Kidney capillary endothelial cell (primary cell): ENCODE measurements around the gene KIRREL3.

Experiments used
- DNase-seq: peaks from one replicate; pipeline ENCODE4 v3.0.0-alpha.2; 2018; ENCODE audit warnings: low spot score

The KIRREL3 gene

GRCh38 chr11:126601136-126601535 lies 399.4 kb downstream of the KIRREL3 start:
- no peak for DNase-seq

GRCh38 chr11:126599217-126599897 lies 401.2 kb downstream of the KIRREL3 start:
- DNase-seq, result no peak

GRCh38 chr11:126598344-126599216 lies 402.0 kb downstream of the KIRREL3 start:
- no peak for DNase-seq

DNA sequence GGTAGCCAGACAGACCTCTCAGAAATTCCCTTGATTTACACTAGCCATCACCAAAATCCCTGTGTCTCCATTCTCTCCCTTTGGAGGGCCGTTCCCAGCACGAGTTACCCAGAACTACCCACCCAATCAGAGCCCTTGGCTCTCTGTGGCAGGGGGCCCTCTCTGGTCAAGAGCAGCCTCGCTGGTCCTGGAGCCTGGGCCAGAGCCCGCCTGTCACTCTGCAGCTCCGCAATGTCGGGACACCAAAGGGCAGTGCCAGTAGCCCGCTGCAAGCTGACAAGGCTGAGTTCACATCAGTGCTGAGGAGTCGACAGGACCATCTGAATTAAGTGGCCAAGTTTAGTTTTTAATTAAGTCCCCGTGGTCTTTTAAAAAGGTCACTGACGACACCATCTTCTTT lies 403.5 kb downstream of the KIRREL3 start:
- DNase-seq, result no peak

DNA sequence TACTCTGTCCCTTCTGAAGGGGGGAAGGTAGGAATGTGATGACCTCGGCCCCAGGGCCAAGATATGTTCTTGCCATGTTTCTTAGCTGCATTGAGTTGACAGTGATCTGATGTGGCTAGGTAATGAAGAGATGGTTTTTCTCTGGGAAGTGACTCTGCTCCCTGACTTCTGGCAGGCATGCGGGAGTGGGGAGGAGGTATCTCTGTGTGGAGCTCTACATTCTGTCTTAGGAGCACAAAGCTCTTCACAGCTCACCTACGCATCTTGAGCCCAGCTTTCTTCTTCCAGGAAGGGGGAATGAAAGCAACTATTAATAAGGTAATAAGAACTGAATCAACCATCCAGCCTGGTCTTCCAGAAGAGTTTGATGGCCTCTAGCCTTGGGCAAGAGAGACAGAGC lies 404.1 kb downstream of the KIRREL3 start:
- no peak for DNase-seq

GRCh38 chr11:126595560-126595959 lies 405.0 kb downstream of the KIRREL3 start:
- DNase-seq, result no peak

DNA sequence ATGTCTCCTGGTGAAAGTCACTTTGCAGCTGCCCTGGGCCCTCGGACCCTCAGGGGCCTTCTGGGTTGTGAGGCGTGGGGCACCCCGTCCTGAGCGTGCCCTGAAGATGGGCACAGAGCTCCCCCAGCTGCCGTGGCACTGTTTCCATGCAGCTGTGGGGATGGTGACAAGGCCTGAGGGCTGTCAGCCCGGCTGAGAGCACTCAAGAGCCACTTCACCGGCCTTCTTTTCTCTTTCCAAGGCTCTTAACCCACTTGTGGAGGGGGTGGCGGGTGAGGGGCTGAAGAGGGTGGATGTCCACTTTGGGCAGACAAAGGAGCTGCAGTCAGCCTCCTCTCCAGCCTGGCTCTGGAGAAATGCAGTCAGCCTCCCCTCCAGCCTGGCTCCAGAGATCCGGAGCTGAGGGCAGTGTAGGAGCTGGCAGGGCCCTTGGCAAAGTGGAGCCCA lies 405.6 kb downstream of the KIRREL3 start:
- no peak for DNase-seq

- DNase-seq, result peak; percentile 2
These were observed 407.8 kb downstream of the KIRREL3 start for GRCh38 chr11:126592496-126593410.

GRCh38 chr11:126591966-126592489 lies 408.5 kb downstream of the KIRREL3 start:
- DNase-seq, result no peak

- DNase-seq, result no peak
These were observed 411.1 kb downstream of the KIRREL3 start for GRCh38 chr11:126589492-126589803.

DNA sequence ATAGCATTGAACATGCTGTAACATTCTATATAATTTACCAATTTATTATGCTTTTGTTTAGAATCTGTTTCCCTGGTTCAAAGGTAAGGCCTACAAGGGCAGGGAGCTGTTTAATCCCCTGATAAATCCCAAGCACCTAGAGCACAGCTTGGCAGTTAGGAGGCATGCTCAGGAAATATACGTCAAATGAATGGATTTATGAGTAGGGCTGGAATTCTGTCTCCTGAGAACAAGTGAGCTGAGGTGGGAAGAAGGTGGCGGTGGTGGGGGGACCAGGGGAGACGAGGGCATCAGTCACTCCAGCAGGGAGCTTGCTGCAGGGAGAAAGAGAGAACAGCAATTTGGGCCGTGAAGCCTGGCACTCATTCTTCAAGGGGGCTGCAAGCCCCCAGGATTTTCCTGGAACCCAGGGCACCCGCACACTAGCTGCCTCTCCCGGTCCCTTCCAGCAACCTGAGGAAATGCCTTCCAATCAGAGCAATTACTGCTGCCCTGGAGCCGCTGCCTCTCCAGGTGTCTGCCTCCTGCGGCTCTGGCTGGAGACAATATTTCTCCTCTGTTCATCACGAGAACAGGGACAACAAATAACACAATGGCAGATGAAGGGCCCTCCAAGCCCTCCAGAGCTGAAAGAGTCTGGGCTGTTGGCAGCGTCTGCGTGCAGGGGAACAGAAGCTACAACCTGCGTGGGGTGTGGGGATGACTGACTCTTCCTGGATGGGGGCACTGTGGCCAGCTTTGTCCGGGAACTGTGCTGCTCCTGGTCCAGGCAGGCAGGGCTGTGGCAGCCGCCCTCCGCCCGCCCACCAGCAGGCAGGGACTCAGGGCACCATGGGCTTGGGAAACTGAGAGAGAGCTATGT lies 411.7 kb downstream of the KIRREL3 start:
- no peak for DNase-seq

DNA sequence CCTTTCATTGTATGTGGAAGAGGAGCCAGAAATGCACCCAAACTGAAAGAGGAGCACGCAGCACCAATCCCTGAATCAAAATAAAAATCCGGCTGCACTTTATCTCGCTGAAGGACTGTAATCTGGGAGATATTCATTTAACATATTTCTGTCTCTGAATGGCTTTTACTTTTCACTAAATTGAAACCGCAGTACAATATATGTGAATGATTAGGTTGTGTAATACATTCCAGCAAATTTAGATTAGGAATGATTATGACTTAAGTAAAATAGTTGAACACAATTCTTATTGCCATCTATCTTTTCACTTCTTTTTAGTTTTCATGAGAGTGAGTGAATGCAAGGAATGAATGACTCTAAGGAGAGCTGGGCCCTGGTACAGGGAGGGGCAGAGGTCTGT lies 413.0 kb downstream of the KIRREL3 start:
- DNase-seq, result no peak

- DNase-seq, result peak; percentile 98
These were observed 414.6 kb downstream of the KIRREL3 start for GRCh38 chr11:126585774-126586491.

GRCh38 chr11:126585388-126585773 lies 415.2 kb downstream of the KIRREL3 start:
- no peak for DNase-seq

- no peak for DNase-seq
These were observed 416.8 kb downstream of the KIRREL3 start for GRCh38 chr11:126583594-126584427.

GRCh38 chr11:126583101-126583500 lies 417.5 kb downstream of the KIRREL3 start:
- no peak for DNase-seq

DNA sequence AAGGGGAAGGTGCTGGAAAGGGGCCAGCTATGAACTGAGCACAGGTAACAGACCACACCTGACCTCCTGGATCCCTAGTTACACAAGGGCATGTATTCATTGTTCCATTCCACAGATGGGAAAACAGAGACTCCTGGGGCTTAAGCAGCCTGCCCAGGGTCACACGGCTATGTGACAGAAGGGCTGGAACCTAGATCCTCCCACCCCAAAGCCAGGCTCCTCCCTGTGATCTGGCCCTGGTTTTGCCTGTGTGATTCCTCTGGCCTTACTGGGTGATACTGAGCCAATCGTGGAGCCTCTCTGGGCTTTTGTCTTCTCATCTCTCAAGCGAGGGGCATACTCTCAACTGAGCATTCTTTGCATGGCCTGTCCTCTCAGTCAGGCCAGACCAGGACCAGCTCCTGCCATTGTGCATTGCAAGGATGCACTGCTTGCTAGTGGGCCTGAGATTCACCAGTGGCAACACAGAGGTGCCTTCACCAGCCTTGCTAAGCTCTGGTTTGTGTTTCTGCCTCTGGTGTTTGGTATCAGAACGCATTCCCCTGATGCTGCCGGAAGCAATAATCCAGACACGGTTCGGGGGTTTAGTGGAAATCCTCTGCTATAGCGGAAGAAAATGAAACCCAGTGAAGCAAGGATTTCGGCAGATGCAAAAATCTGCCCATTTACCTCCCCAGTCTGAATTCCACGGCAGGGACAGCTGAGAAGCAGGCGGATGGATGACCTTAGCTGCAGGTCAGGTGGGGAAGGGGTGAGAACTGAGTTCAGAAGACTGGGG lies 418.5 kb downstream of the KIRREL3 start:
- DNase-seq, result no peak

DNA sequence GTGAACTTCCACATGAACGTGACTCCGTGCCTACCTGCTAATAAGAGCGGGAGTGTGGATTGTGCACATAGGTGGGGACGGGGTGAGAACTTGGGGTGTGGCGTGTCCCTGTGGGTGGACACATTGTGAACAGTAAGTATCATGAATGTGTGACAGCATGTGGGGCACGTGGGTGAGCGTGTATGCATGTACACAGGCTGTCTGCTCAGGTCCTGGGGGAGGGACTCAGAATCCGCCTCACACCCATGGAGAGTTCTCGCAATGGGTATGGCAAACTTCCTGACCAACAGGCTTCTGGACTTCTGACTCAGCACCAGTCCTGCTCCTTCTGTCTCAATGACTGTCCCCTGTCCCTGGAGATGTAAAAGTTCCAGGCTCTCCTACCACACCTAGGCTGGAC lies 422.1 kb downstream of the KIRREL3 start:
- DNase-seq, result no peak

- DNase-seq, result no peak
These were observed 422.5 kb downstream of the KIRREL3 start for GRCh38 chr11:126578021-126578420.
